ENCODE data around the gene TMEM11.

DNA sequence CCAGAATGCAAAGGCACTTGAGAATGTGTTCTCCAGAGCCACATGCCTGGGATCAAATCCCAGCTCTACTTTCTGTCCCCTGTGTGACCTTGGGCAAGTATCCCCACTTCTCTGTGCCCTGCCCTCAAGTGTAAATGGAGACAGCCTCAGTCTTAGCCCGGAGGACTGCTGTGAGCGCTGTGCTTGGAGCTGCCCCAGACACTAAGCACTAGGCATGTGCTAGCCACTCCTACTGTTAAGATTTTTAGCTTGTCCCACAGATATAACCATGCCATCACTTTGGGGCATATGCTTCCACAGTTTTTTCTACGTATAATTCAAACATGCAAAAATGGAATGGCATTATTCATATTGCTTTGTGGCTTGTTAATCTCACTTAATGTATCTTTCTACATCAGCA, 29.4 kb downstream of the TMEM11 start:
- TF ChIP-seq, protein P1, sequence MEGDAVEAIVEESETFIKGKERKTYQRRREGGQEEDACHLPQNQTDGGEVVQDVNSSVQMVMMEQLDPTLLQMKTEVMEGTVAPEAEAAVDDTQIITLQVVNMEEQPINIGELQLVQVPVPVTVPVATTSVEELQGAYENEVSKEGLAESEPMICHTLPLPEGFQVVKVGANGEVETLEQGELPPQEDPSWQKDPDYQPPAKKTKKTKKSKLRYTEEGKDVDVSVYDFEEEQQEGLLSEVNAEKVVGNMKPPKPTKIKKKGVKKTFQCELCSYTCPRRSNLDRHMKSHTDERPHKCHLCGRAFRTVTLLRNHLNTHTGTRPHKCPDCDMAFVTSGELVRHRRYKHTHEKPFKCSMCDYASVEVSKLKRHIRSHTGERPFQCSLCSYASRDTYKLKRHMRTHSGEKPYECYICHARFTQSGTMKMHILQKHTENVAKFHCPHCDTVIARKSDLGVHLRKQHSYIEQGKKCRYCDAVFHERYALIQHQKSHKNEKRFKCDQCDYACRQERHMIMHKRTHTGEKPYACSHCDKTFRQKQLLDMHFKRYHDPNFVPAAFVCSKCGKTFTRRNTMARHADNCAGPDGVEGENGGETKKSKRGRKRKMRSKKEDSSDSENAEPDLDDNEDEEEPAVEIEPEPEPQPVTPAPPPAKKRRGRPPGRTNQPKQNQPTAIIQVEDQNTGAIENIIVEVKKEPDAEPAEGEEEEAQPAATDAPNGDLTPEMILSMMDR (IDR thresholded peaks at IDR 0.05; ENCODE audit: insufficient read depth, low read length): no peak
- TF ChIP-seq POLR2AphosphoS5 (IDR thresholded peaks at IDR 0.05; ENCODE audit: low read depth): no peak
- TF ChIP-seq, protein P2, sequence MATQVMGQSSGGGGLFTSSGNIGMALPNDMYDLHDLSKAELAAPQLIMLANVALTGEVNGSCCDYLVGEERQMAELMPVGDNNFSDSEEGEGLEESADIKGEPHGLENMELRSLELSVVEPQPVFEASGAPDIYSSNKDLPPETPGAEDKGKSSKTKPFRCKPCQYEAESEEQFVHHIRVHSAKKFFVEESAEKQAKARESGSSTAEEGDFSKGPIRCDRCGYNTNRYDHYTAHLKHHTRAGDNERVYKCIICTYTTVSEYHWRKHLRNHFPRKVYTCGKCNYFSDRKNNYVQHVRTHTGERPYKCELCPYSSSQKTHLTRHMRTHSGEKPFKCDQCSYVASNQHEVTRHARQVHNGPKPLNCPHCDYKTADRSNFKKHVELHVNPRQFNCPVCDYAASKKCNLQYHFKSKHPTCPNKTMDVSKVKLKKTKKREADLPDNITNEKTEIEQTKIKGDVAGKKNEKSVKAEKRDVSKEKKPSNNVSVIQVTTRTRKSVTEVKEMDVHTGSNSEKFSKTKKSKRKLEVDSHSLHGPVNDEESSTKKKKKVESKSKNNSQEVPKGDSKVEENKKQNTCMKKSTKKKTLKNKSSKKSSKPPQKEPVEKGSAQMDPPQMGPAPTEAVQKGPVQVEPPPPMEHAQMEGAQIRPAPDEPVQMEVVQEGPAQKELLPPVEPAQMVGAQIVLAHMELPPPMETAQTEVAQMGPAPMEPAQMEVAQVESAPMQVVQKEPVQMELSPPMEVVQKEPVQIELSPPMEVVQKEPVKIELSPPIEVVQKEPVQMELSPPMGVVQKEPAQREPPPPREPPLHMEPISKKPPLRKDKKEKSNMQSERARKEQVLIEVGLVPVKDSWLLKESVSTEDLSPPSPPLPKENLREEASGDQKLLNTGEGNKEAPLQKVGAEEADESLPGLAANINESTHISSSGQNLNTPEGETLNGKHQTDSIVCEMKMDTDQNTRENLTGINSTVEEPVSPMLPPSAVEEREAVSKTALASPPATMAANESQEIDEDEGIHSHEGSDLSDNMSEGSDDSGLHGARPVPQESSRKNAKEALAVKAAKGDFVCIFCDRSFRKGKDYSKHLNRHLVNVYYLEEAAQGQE (IDR thresholded peaks at IDR 0.05; ENCODE audit: insufficient replicate concordance, low read depth): no peak
- TF ChIP-seq SPI1 (IDR thresholded peaks at IDR 0.05; ENCODE audit: borderline replicate concordance, low read depth): no peak
- TF ChIP-seq GABPA (IDR thresholded peaks at IDR 0.05; ENCODE audit: low read depth): no peak
